ENCODE measurements around the gene CARNS1.
"Not testable (repeated sequence)": the region's sequence is repeated elsewhere in the genome, so short reads cannot be mapped to it uniquely, and the experiment has no call there.

CARNS1 gene

DNA sequence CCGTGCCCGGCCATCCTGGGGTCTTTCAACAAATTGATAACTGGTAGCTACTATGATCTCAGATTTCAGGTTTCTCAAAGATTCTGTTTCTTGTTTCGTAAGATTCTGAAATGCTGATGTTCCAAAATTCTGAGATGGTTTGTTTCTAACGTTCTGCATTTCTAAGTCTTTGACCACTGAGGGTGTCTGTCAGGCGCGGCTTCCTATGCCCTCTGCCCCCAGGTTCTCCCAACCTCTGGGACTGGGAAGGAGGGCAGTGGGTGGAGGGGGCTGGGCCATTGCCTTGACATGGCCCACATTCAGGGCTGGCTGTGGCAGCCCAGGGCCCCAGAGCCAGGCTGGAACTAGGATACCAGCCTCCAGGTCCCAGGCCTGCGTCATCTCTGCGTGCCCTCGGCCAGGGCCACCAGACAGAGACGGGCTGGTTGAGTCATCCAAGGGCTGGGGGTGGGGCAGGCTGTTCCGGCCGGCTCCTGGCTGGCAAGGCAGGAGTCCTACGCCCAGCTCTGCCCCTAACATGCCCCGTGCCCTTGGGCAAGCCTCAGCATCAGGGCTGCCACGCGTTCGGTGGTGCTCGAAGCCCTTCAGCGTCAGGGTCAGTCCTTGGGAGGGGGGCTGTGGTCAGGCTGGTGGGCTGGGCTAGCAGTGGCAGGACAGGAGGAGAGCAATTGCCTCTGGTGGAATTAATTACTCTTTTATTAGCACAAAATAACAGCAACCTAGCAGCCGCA is 48.4 kb downstream of the CARNS1 start:
- Histone ChIP-seq H3K4me2 (ENCODE audit: low read length) (peak overlapping the region; percentile 53), H3K27ac (peak overlapping the region; percentile 57), H3K9ac (no peak overlapping the region), H3K4me1 (no peaks in the 10 kb centered on the region), H3K36me3 (ENCODE audit: control insufficient read depth, insufficient read depth, low read length) (no peaks in the 10 kb centered on the region), H3K79me2 (no peaks in the 10 kb centered on the region), H3K4me3 (ENCODE audit: low read depth, low read length) (peak overlapping the region; percentile 40), H2AFZ (peak overlapping the region; percentile 53), H3K27me3 (ENCODE audit: control insufficient read depth, insufficient read depth, low read length) (no peaks in the 10 kb centered on the region), H3K9me3 (ENCODE audit: control insufficient read depth, low read length) (no peaks in the 10 kb centered on the region)
- TF ChIP-seq, protein P1, sequence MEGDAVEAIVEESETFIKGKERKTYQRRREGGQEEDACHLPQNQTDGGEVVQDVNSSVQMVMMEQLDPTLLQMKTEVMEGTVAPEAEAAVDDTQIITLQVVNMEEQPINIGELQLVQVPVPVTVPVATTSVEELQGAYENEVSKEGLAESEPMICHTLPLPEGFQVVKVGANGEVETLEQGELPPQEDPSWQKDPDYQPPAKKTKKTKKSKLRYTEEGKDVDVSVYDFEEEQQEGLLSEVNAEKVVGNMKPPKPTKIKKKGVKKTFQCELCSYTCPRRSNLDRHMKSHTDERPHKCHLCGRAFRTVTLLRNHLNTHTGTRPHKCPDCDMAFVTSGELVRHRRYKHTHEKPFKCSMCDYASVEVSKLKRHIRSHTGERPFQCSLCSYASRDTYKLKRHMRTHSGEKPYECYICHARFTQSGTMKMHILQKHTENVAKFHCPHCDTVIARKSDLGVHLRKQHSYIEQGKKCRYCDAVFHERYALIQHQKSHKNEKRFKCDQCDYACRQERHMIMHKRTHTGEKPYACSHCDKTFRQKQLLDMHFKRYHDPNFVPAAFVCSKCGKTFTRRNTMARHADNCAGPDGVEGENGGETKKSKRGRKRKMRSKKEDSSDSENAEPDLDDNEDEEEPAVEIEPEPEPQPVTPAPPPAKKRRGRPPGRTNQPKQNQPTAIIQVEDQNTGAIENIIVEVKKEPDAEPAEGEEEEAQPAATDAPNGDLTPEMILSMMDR (IDR thresholded peaks at IDR 0.05), result no peak

DNA sequence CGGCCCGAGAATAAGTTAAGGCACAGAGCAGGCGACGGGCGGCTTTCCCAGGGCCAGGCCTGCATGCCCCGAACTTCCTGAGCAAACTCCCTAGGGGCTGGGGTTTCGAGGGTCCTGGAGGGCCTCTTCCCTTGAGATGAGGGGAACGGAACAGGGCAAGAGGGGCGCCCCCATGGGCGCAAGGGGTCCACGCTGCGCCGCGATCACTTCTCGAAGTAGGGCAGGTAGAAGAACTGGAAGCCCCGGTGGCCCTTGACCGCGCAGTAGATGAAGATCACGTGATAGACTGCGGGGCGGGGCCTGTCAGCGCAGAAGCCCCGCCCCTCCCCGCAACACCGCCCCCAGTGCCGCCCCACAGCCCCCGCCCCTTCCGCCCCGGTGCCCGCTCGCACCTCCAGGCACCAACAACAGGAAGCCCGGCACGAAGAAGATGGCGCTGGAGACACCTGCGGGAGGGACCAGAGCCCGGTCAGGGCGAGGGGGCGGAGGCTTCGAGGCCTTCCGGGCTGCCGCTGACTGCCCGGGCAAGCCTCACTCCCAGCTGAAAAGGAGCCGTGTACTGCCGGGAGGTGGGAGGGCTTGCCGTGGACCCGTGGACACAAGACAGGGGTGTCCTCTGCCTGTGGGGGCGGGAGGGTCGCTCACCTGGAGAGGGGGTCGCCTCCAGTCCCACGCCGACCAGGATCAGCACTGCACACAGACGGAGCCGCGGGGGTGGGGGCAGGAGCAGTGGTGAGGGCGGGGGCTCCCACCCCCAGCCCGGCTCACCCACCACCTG is 49.1 kb downstream of the CARNS1 start:
- H3K36me3 ChIP-seq (ENCODE audit: control insufficient read depth, insufficient read depth, low read length), result no peaks in the 10 kb centered on the region
- H3K79me2 ChIP-seq, result no peaks in the 10 kb centered on the region
- H3K4me3 ChIP-seq (ENCODE audit: low read depth, low read length), result peak overlapping the region; percentile 64
- TF ChIP-seq, protein P1 (IDR thresholded peaks at IDR 0.05), result no peak
- peak overlapping the region; percentile 76 for H3K27ac ChIP-seq
- no peaks in the 10 kb centered on the region for H3K4me1 ChIP-seq
- no peaks in the 10 kb centered on the region for H3K9me3 ChIP-seq (ENCODE audit: control insufficient read depth, low read length)
- H3K4me2 ChIP-seq (ENCODE audit: low read length), result peak overlapping the region; percentile 76
- H3K27me3 ChIP-seq (ENCODE audit: control insufficient read depth, insufficient read depth, low read length), result no peaks in the 10 kb centered on the region
- H3K9ac ChIP-seq, result no peak overlapping the region
- H2AFZ ChIP-seq, result peak overlapping the region; percentile 74

DNA sequence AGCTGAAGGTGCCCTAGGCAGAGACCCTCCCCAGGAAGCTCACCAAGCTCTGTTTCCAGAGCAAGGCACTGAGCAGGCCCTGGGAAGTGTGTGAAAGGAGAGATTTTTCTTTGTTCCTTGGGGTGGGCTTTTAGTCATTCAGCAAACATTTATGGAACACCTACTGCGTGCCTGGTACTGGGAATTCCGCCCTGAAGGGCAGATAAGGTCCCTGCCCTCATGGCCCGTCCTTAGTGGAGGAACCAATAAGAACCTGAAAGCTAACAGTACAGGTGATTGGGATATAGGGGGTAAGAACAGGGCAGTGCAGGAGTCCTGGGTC is 49.7 kb downstream of the CARNS1 start:
- Histone ChIP-seq H3K36me3 (ENCODE audit: control insufficient read depth, insufficient read depth, low read length) (no peaks in the 10 kb centered on the region), H3K27ac (peak overlapping the region; percentile 76), H3K4me1 (no peaks in the 10 kb centered on the region), H3K9ac (no peak overlapping the region), H3K27me3 (ENCODE audit: control insufficient read depth, insufficient read depth, low read length) (no peaks in the 10 kb centered on the region), H3K9me3 (ENCODE audit: control insufficient read depth, low read length) (no peaks in the 10 kb centered on the region), H3K4me2 (ENCODE audit: low read length) (peak overlapping the region; percentile 76), H2AFZ (peak overlapping the region; percentile 74), H3K79me2 (no peaks in the 10 kb centered on the region), H3K4me3 (ENCODE audit: low read depth, low read length) (peak overlapping the region; percentile 64)
- TF ChIP-seq, protein P1 (IDR thresholded peaks at IDR 0.05), result no peak

DNA sequence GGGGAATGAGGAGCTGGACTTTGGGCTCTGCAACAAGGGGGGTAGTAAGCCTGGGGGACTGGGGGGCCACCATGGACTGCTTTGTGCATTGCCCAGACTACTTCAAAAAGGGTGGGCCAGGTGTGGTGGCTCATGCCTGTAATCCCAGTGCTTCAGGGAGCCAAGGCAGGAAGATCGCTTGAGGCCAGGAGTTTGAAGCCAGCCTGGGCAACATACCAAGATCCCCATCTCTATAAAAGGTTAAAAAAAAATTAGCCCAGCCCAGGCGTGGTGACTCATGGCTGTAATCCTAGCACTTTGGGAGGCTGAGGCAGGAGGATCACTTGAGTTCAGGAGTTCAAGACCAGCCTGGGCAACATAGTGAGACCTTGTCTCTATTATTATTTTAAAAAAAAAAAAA is 50.1 kb downstream of the CARNS1 start:
- not testable (repeated sequence) for H3K79me2 ChIP-seq; H3K9ac ChIP-seq; H2AFZ ChIP-seq; H3K4me1 ChIP-seq; H3K36me3 ChIP-seq (ENCODE audit: control insufficient read depth, insufficient read depth, low read length); H3K27ac ChIP-seq; H3K9me3 ChIP-seq (ENCODE audit: control insufficient read depth, low read length); H3K27me3 ChIP-seq (ENCODE audit: control insufficient read depth, insufficient read depth, low read length)
- Histone ChIP-seq H3K4me2 (ENCODE audit: low read length) (peak overlapping the region; percentile 76), H3K4me3 (ENCODE audit: low read depth, low read length) (peak overlapping the region; percentile 64)

DNA sequence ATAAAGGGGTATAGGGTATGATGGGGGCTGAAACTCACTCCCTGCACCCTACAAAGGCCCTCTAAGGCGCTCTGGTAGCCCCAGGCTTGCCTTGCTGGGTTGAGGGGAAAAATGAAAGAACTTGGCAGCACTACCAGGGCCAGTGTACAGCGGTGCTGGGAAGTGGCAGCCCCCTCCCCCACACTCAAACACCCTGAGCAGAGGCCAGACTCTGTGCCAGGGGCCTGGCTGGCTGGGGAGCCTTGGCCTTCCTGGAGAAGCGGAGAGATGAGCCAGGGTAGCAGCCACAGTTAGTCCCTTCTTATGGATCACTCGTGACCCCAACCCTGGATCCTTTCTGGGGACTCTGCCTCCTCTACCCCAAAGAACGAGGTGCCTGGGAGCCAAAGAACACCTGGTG is 50.9 kb downstream of the CARNS1 start:
- no peaks in the 10 kb centered on the region for H3K4me1 ChIP-seq
- no peak overlapping the region for H3K9ac ChIP-seq
- H3K36me3 ChIP-seq (ENCODE audit: control insufficient read depth, insufficient read depth, low read length), result no peaks in the 10 kb centered on the region
- no peaks in the 10 kb centered on the region for H3K9me3 ChIP-seq (ENCODE audit: control insufficient read depth, low read length)
- no peaks in the 10 kb centered on the region for H3K27me3 ChIP-seq (ENCODE audit: control insufficient read depth, insufficient read depth, low read length)
- H3K4me3 ChIP-seq (ENCODE audit: low read depth, low read length), result no peak overlapping the region
- no peak overlapping the region for H2AFZ ChIP-seq
- H3K4me2 ChIP-seq (ENCODE audit: low read length), result no peak overlapping the region
- H3K79me2 ChIP-seq, result no peaks in the 10 kb centered on the region
- no peak overlapping the region for H3K27ac ChIP-seq
- TF ChIP-seq, protein P1 (IDR thresholded peaks at IDR 0.05), result no peak

Data from parathyroid adenoma (tissue), 2 donors.